Liver (tissue), 9 donors: ENCODE data around the gene UROC1. TPM values are rescaled to one million over a fixed set of nuclear protein-coding genes. Genes with fewer than 3 reads are reported as not detected.
A peak's percentile ranks its signal among the peaks of the same experiment; 100 is the strongest.

ENCODE experiments used
- DNase-seq: peaks from one replicate; pipeline ENCODE4 v3.0.0-alpha.2; 2017; ENCODE audit warnings: low spot score
- H3K27ac ChIP-seq, 2 donors: one replicate each; pipeline ENCODE4 v1.7.0; 2013; ENCODE audit warnings: inconsistent platforms in 2 of 2, low read length in 2 of 2, control low read depth in 1 of 2, low read depth in 1 of 2, mild to moderate bottlenecking in 1 of 2
- H3K27me3 ChIP-seq, 4 donors: one replicate each; pipeline versions ENCODE4 v1.6.1 to v1.7.0; 2013; ENCODE audit warnings: low read length in 3 of 4, inconsistent platforms in 1 of 4, mild to moderate bottlenecking in 1 of 4, moderate library complexity in 1 of 4; ENCODE audit not compliant: control insufficient read depth in 4 of 4, insufficient read depth in 4 of 4
- H3K36me3 ChIP-seq, 4 donors: one replicate each; pipeline versions ENCODE4 v1.6.1 to v1.7.0; 2013; ENCODE audit warnings: low read length in 3 of 4, mild to moderate bottlenecking in 3 of 4, low read depth in 1 of 4, moderate library complexity in 1 of 4; ENCODE audit not compliant: control insufficient read depth in 4 of 4, insufficient read depth in 3 of 4
- H3K4me1 ChIP-seq, 4 donors: one replicate each; pipeline versions ENCODE4 v1.6.1 to v1.7.0; 2013; ENCODE audit warnings: low read length in 3 of 4, mild to moderate bottlenecking in 3 of 4, moderate library complexity in 1 of 4; ENCODE audit not compliant: control insufficient read depth in 4 of 4, insufficient read depth in 4 of 4
- H3K4me3 ChIP-seq, 3 donors: one replicate each; pipeline versions ENCODE4 v1.6.1 to v1.7.0; 2013; ENCODE audit warnings: low read length in 3 of 3, control low read depth in 1 of 3, low read depth in 1 of 3, mild to moderate bottlenecking in 1 of 3
- H3K9ac ChIP-seq, 2 donors: one replicate each; pipeline ENCODE4 v1.7.0; 2013; ENCODE audit warnings: low read length in 2 of 2, mild to moderate bottlenecking in 2 of 2, moderate library complexity in 2 of 2, control low read depth in 1 of 2, low read depth in 1 of 2
- H3K9me3 ChIP-seq, 4 donors: one replicate each; pipeline versions ENCODE4 v1.6.1 to v1.7.0; 2013; ENCODE audit warnings: low read length in 3 of 4; ENCODE audit not compliant: control insufficient read depth in 4 of 4
- ATF3 ChIP-seq: IDR thresholded peaks from 2 replicates; pipeline ENCODE4 v1.6.1; 2016; ENCODE audit warnings: antibody characterized with exemption
- CTCF ChIP-seq: fragments of 150-350 bp; IDR thresholded peaks from 2 replicates; pipeline ENCODE4 v1.5.1; 2017; ENCODE audit warnings: improper control_type of control experiment, low read depth, low read length; ENCODE audit not compliant: missing input control
- EGR1 ChIP-seq, 2 donors: IDR thresholded peaks; 2 replicates each; pipeline ENCODE4 v1.6.1; 2016 to 2018; ENCODE audit warnings: antibody characterized with exemption in 2 of 2, low read depth in 2 of 2
- FOXA1 ChIP-seq: IDR thresholded peaks from 2 replicates; pipeline ENCODE4 v1.6.1; 2016; ENCODE audit warnings: antibody characterized with exemption
- FOXA2 ChIP-seq: IDR thresholded peaks from 2 replicates; pipeline ENCODE4 v1.6.1; 2016; ENCODE audit warnings: antibody characterized with exemption
- GABPA ChIP-seq, 2 donors: IDR thresholded peaks in 1 of 2; conservative IDR thresholded peaks in 1 of 2; 2 replicates each; pipeline ENCODE4 v1.6.1; 2016; ENCODE audit warnings: antibody characterized with exemption in 2 of 2, mild to moderate bottlenecking in 1 of 2, moderate library complexity in 1 of 2
- HNF4A ChIP-seq, 2 donors: conservative IDR thresholded peaks; 2 replicates each; pipeline ENCODE4 v1.6.1; 2016; ENCODE audit warnings: antibody characterized with exemption in 2 of 2, mild to moderate bottlenecking in 2 of 2
- HNF4G ChIP-seq: IDR thresholded peaks from 2 replicates; pipeline ENCODE4 v1.6.1; 2016; ENCODE audit warnings: antibody characterized with exemption
- JUND ChIP-seq, 2 donors: IDR thresholded peaks; 2 replicates each; pipeline ENCODE4 v1.6.1; 2016; ENCODE audit warnings: antibody characterized with exemption in 2 of 2
- MAX ChIP-seq: IDR thresholded peaks from 2 replicates; pipeline ENCODE4 v1.6.1; 2016; ENCODE audit warnings: antibody characterized with exemption
- NR2F2 ChIP-seq: IDR thresholded peaks from 2 replicates; pipeline ENCODE4 v1.6.1; 2016; ENCODE audit warnings: antibody characterized with exemption
- RAD21 ChIP-seq, 2 donors: IDR thresholded peaks; 2 replicates each; pipeline ENCODE4 v1.6.1; 2016; ENCODE audit warnings: antibody characterized with exemption in 2 of 2, mild to moderate bottlenecking in 2 of 2
- REST ChIP-seq: IDR thresholded peaks from 2 replicates; pipeline ENCODE4 v1.6.1; 2016; ENCODE audit warnings: antibody characterized with exemption, mild to moderate bottlenecking
- RXRA ChIP-seq, 2 donors: IDR thresholded peaks; 2 replicates each; pipeline ENCODE4 v1.6.1; 2017 to 2018; ENCODE audit warnings: antibody characterized with exemption in 2 of 2, mild to moderate bottlenecking in 1 of 2
- SP1 ChIP-seq: IDR thresholded peaks from 2 replicates; pipeline ENCODE4 v1.6.1; 2018; ENCODE audit warnings: antibody characterized with exemption, mild to moderate bottlenecking
- TAF1 ChIP-seq: conservative IDR thresholded peaks from 2 replicates; pipeline ENCODE4 v1.6.1; 2016; ENCODE audit warnings: antibody characterized with exemption, mild to moderate bottlenecking
- YY1 ChIP-seq: IDR thresholded peaks from 2 replicates; pipeline ENCODE4 v1.6.1; 2016; ENCODE audit warnings: antibody characterized with exemption, mild to moderate bottlenecking
- ZBTB33 ChIP-seq: IDR thresholded peaks from 2 replicates; pipeline ENCODE4 v1.6.1; 2016; ENCODE audit warnings: antibody characterized with exemption
- WGBS: extraction: QIAGEN DNeasy Blood & Tissue Kit; methylation state at CpG from one replicate; pipeline ENCODE4 v1.1.7; 2013; 5-methylcytosine and 5-hydroxymethylcytosine counted together
- polyA plus RNA-seq, 2 donors: library from polyadenylated mRNA; stranded (reverse) in 1 of 2; unstranded in 1 of 2; fragments of 200-250 nt in 1 of 2; fragments of >200 nt in 1 of 2; fragmentation: Nextera tagmentation in 1 of 2; extraction: Ambion mirVana in 1 of 2; gene quantifications; one replicate each; pipeline versions ENCODE4 v1.2.1 to v1.2.3, GENCODE V29; 2013 to 2015
- total RNA-seq, 2 donors: library from RNA; depleted of rRNA; stranded (reverse); fragments of >200 nt; gene quantifications; one replicate each; pipeline ENCODE4 v1.2.3, GENCODE V29; 2014
- donor health status: healthy.
- donor health status: healthy.
- donor health status: healthy.
- donor health status: healthy.
- donor health status: healthy.

UROC1 gene
- total and polyA plus RNA-seq, 4 donors = 5.9 to 28.4 (median 18.2) TPM

- peak overlapping the region; percentile 17 to 29 for H3K9ac ChIP-seq
- H3K9me3 ChIP-seq = no peaks in the 10 kb centered on the region
- TF ChIP-seq RAD21 (IDR thresholded peaks at IDR 0.05) = peak; percentile 59 to 62
- peak in 1 of 2 donors; percentile 52 for TF ChIP-seq GABPA (IDR thresholded peaks at IDR 0.05 in 1 of 2, conservative IDR thresholded peaks at IDR 0.05 in 1 of 2)
- peak; percentile 98 to 99 for TF ChIP-seq JUND (IDR thresholded peaks at IDR 0.05)
- TF ChIP-seq EGR1 (IDR thresholded peaks at IDR 0.05; ENCODE audit: low read depth in 2 of 2) = peak in 1 of 2 donors; percentile 88
- TF ChIP-seq MAX = peak; percentile 85
- TF ChIP-seq RXRA (IDR thresholded peaks at IDR 0.05) = peak; percentile 43 to 71
- TF ChIP-seq FOXA2 = no peak
- peak; percentile 97 for TF ChIP-seq ATF3
- peak; percentile 60 for TF ChIP-seq ZBTB33
- no peak for TF ChIP-seq HNF4G
- peak; percentile 37 for TF ChIP-seq FOXA1
- peak; percentile 37 to 60 for TF ChIP-seq HNF4A (conservative IDR thresholded peaks at IDR 0.05)
- peak; percentile 77 for TF ChIP-seq REST
- no peak for TF ChIP-seq NR2F2
- TF ChIP-seq CTCF = peak; percentile 27
- peak; percentile 96 for TF ChIP-seq YY1
- TF ChIP-seq TAF1 = no peak
- peak; percentile 71 for TF ChIP-seq SP1
- H3K4me1 ChIP-seq = peaks cover 9 to 58% (median 43%) of the 10 kb centered on the region in 4 donors
- peaks cover 5 to 28% (median 23%) of the 10 kb centered on the region in 4 donors for H3K36me3 ChIP-seq
- 37% methylated on average over 8 of the region's 8 CpGs for WGBS
- peak overlapping the region; percentile 53 to 66 for H3K27ac ChIP-seq
- peak overlapping the region; percentile 3 to 30 (median 6) for H3K4me3 ChIP-seq
- H3K27me3 ChIP-seq = no peaks in the 10 kb centered on the region
- DNase-seq = no peak
These were observed 45.1 kb downstream of the UROC1 start for GRCh38 chr3:126472277-126473006.
